Left ventricle myocardium inferior (tissue), 1 donor: ENCODE data around the gene CAMKMT. TPM values are rescaled to one million over a fixed set of nuclear protein-coding genes. Genes with fewer than 3 reads are reported as not detected.

Source experiments
- DNase-seq: peaks from one replicate; pipeline ENCODE4 v3.0.0-alpha.2; 2020
- H3K27ac ChIP-seq: fragments of 200-600 bp; replicated peaks from 2 replicates; pipeline ENCODE4 v1.8.0; 2021
- H3K27me3 ChIP-seq: fragments of 200-600 bp; 2 replicates; pipeline ENCODE4 v1.8.0; 2021; ENCODE audit warnings: low read depth
- H3K36me3 ChIP-seq: fragments of 200-600 bp; 2 replicates; pipeline ENCODE4 v1.8.0; 2021
- H3K4me1 ChIP-seq: fragments of 200-600 bp; 2 replicates; pipeline ENCODE4 v1.8.0; 2021
- H3K4me3 ChIP-seq: fragments of 200-600 bp; 2 replicates; pipeline ENCODE4 v1.8.0; 2021; ENCODE audit warnings: mild to moderate bottlenecking, moderate library complexity
- H3K9me3 ChIP-seq: fragments of 200-600 bp; replicated peaks from 2 replicates; pipeline ENCODE4 v1.8.0; 2021
- intact Hi-C: fragments of 100-400 bp; cut with micrococcal nuclease; formaldehyde crosslinking; loops from one replicate; pipeline ENCODE4 v1.11.0; 2022
- total RNA-seq: library from RNA; stranded (reverse); fragmentation: NEBNext Ultra II Directional; extraction: Animal tissue kit (Norgen Biotek cat#: 25700); gene quantifications from one replicate; pipeline ENCODE4 v1.2.1, GENCODE V29; 2021
- TF ChIP-seq, protein P1 (sequence below): fragments of 200-600 bp; IDR thresholded peaks from 2 replicates; pipeline ENCODE4 v1.8.0; 2021; ENCODE audit warnings: antibody characterized with exemption, mild to moderate bottlenecking, borderline replicate concordance
- donor health status: DM: no; HTN: yes; CAD: no; lungs with severe emphysema.

CAMKMT gene
- total RNA-seq, 1 donor from 2014 or later = 4.8 TPM

DNA sequence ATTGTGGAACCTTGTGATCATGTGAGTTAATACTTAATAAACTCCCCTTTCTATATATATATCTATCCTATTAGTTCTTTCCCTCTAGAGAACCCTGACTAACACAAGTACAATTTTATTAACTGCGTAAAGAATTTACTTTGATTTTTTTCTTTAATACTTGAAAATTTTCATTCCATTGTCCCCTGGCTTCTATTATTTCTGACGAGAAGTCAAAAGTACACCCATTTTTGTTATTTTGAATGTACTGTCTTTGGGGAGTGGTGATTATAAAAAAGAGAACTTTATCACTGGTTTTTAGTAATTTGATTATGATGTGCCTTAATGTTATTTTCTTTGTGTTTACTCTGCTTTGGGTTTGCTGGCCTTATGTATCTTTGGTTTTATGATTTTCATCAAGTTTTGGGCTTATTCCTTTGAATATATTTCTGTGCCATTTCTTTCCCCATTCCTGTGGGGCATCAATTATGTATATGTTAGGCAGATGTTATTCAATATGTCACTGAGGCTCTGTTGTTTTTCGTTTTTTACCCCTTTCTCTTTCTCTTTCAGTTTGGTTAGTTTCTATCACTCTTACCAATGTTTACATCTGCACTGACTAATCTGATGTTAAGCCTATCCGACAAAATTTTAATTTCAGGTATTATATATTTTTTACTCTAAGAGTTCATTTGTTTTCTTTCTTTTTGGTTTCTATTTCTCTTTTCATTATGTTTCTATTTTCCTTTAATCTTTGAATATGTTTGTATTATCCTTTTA is 271.4 kb downstream of the CAMKMT start:
- Histone ChIP-seq H3K4me3 (no peak overlapping the region), H3K27me3 (no peaks in the 10 kb centered on the region), H3K27ac (no peak overlapping the region), H3K9me3 (peaks cover 28% of the 10 kb centered on the region), H3K36me3 (no peaks in the 10 kb centered on the region), H3K4me1 (no peaks in the 10 kb centered on the region)
- DNase-seq = no peak
- TF ChIP-seq, protein P1, sequence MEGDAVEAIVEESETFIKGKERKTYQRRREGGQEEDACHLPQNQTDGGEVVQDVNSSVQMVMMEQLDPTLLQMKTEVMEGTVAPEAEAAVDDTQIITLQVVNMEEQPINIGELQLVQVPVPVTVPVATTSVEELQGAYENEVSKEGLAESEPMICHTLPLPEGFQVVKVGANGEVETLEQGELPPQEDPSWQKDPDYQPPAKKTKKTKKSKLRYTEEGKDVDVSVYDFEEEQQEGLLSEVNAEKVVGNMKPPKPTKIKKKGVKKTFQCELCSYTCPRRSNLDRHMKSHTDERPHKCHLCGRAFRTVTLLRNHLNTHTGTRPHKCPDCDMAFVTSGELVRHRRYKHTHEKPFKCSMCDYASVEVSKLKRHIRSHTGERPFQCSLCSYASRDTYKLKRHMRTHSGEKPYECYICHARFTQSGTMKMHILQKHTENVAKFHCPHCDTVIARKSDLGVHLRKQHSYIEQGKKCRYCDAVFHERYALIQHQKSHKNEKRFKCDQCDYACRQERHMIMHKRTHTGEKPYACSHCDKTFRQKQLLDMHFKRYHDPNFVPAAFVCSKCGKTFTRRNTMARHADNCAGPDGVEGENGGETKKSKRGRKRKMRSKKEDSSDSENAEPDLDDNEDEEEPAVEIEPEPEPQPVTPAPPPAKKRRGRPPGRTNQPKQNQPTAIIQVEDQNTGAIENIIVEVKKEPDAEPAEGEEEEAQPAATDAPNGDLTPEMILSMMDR = no peak
- intact Hi-C loops = no loop called here

DNA sequence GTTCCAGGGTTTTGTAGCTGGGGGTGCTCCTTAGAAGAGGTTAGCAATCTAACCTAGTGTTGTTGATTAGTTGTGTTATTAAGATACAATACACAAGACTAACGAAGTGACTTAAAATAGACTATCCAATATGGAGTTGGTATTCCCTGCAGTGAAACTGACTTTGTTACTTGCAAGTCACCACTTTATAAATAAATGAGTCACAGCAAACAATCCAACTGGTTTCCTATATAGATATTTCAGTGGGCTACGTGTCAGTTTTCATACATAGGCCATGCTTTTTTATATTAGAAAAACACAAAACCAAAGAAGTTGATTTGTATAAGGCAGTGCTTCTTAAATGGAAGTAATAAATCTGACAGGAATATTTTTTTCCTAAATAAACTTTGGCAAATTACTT is 274.0 kb downstream of the CAMKMT start:
- TF ChIP-seq, protein P1 = no peak
- intact Hi-C loops = no loop called here
- Histone ChIP-seq H3K4me3 (no peak overlapping the region), H3K4me1 (peaks cover 21% of the 10 kb centered on the region), H3K9me3 (peaks cover 28% of the 10 kb centered on the region), H3K36me3 (no peaks in the 10 kb centered on the region), H3K27me3 (no peaks in the 10 kb centered on the region), H3K27ac (no peak overlapping the region)
- no peak for DNase-seq

DNA sequence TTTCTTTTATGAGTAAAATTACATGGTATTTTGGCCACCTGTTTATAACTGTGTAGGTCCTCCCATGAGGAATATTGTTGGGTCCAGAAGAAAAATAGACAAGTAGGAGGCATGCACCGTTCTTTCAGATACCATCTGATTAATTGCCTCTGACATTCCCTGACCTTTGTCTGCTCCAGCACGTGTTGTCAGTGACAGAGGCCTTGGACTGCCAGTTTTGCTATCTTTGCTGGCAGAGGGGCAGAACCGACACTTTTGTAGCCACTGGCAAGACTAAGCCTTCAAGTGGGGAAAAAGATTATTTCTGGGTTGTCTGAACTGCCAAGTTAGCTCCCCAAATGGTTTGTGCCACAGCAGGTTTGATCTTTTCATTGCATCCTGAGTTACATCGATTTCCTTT is 276.9 kb downstream of the CAMKMT start:
- peak overlapping the region; percentile 66 for H3K27ac ChIP-seq
- H3K4me1 ChIP-seq = peaks cover 39% of the 10 kb centered on the region
- H3K27me3 ChIP-seq = no peaks in the 10 kb centered on the region
- TF ChIP-seq, protein P1 = no peak
- intact Hi-C loops = no loop called here
- no peak overlapping the region for H3K4me3 ChIP-seq
- no peaks in the 10 kb centered on the region for H3K36me3 ChIP-seq
- H3K9me3 ChIP-seq = peaks cover 13% of the 10 kb centered on the region
- DNase-seq = peak; percentile 30

DNA sequence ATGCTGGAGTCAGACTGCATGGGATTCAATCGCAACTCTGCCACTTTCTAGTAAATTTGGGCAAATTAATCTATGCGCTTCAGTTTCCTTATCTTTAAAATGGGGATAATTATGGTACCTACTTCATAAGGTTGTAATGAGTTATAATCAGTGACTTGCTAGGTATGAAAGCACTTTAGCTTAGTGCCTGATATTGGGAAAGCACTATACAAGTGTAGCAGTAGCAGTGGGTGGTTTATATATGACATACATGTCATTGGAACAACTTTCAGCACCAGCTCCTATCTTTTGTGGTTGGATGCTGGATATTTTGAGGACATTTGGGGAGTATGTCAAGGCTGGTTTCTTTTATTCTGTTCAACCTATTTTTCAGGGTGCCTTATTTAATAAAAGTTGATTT is 277.7 kb downstream of the CAMKMT start:
- Histone ChIP-seq H3K36me3 (no peaks in the 10 kb centered on the region), H3K4me1 (peaks cover 39% of the 10 kb centered on the region), H3K9me3 (peaks cover 12% of the 10 kb centered on the region), H3K27ac (peak overlapping the region; percentile 66), H3K4me3 (no peak overlapping the region), H3K27me3 (no peaks in the 10 kb centered on the region)
- TF ChIP-seq, protein P1 = no peak
- no peak for DNase-seq
- intact Hi-C loops = no loop called here

DNA sequence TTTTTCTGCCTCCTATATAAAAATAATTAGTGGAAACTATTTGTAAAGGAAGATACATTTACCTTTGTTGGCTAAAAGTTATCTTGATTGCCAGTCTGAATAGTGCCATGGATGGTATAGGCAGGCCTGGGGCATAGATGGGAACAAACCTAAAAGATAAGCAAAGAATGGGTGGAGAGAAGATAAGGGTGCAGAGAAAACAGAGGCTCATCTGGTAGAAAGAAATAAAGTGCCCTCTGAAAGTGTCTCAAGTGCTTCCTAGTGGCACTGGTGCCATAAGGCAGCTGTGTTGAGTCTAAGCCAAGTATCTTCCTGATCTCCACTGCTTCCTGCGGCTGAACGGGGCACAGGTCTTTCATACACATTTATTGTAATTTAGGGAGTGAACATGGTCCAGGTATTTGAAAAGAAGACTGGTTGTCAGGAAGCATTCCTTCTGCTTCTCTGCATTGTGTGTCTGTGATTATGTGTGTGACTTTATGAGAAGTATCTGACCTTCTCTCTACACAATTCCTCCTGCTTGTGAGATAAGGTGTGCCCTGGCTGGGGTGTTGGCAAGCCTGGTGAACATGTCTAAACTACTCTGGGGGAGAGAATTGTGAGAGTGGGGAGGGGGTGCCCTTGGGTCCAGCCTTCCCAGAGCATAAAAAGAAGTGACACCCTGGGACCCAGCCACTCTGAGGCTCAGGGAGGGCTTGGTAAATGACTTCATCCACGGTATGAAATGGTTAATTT is 280.5 kb downstream of the CAMKMT start:
- Histone ChIP-seq H3K4me3 (no peak overlapping the region), H3K27ac (peak overlapping the region; percentile 31), H3K9me3 (no peaks in the 10 kb centered on the region), H3K27me3 (no peaks in the 10 kb centered on the region), H3K4me1 (peaks cover 39% of the 10 kb centered on the region), H3K36me3 (no peaks in the 10 kb centered on the region)
- TF ChIP-seq, protein P1 = no peak
- DNase-seq = no peak
- intact Hi-C loops = no loop called here
